Heart right ventricle (tissue), 16 donors: ENCODE measurements around the gene PLAU. TPM values are rescaled to one million over a fixed set of nuclear protein-coding genes. Genes with fewer than 3 reads are reported as not detected.

Source experiments
- ATAC-seq, 8 donors: fragments of 200-7000 bp; cut with Tn5 transposase; one replicate each; pipeline ENCODE4 v1.9.1; 2020; ENCODE audit warnings: mild to moderate bottlenecking in 8 of 8, moderate library complexity in 8 of 8, moderate number of reproducible peaks in 1 of 8
- DNase-seq, 2 donors: peaks; one replicate each; pipeline ENCODE4 v3.0.0-alpha.2; 2020
- H3K27ac ChIP-seq, 10 donors: fragments of 200-600 bp; sonication (generic) in 2 of 10; one replicate each; pipeline versions ENCODE4 v1.5.0 to v1.8.0; 2020 to 2022; ENCODE audit warnings: mild to moderate bottlenecking in 3 of 10
- H3K27me3 ChIP-seq, 7 donors: fragments of 200-600 bp; one replicate each; pipeline ENCODE4 v1.8.0; 2021 to 2022; ENCODE audit warnings: mild to moderate bottlenecking in 2 of 7
- H3K36me3 ChIP-seq, 9 donors: fragments of 200-600 bp; sonication (generic) in 1 of 9; one replicate each; pipeline versions ENCODE4 v1.5.0 to v1.8.0; 2020 to 2022; ENCODE audit warnings: mild to moderate bottlenecking in 2 of 9
- H3K4me1 ChIP-seq, 9 donors: fragments of 200-600 bp; sonication (generic) in 1 of 9; one replicate each; pipeline versions ENCODE4 v1.5.0 to v1.8.0; 2020 to 2022; ENCODE audit warnings: mild to moderate bottlenecking in 4 of 9
- H3K4me3 ChIP-seq, 10 donors: fragments of 200-600 bp; sonication (generic) in 2 of 10; one replicate each; pipeline versions ENCODE4 v1.5.0 to v1.8.0; 2020 to 2022; ENCODE audit warnings: mild to moderate bottlenecking in 7 of 10, moderate library complexity in 2 of 10
- H3K9me3 ChIP-seq, 11 donors: fragments of 200-600 bp in 10 of 11; sonication (generic) in 2 of 11; one replicate each; pipeline versions ENCODE4 v1.5.0 to v1.8.0; 2013 to 2022; ENCODE audit warnings: mild to moderate bottlenecking in 2 of 11, control low read depth in 1 of 11, moderate library complexity in 1 of 11
- WGBS, 2 donors: extraction: QIAGEN DNeasy Blood & Tissue Kit; methylation state at CpG; one replicate each; pipeline ENCODE4 v1.1.7; 2013; ENCODE audit warnings: inconsistent platforms in 1 of 2; 5-methylcytosine and 5-hydroxymethylcytosine counted together
- intact Hi-C, 10 donors: fragments of 100-400 bp; cut with DNase I; formaldehyde crosslinking; loops; one replicate each; pipeline versions ENCODE4 v1.11.1 to v1.14.2; 2022
- polyA plus RNA-seq, 2 donors: library from polyadenylated mRNA; stranded (reverse); fragments of 200-250 nt; gene quantifications; one replicate each; pipeline ENCODE4 v1.2.3, GENCODE V29; 2013
- total RNA-seq, 10 donors: library from RNA; stranded (reverse); fragmentation: NEBNext Ultra II Directional in 3 of 10; extraction: Animal tissue kit (Norgen Biotek cat#: 25700) in 3 of 10; gene quantifications; one replicate each; pipeline versions ENCODE4 v1.2.1 to v1.2.4, GENCODE V29; 2021 to 2023
- TF ChIP-seq, protein P1 (sequence below), 9 donors: fragments of 200-600 bp; sonication (generic) in 2 of 9; IDR thresholded peaks; one replicate each; pipeline versions ENCODE4 v1.5.0 to v1.8.0; 2021 to 2022; ENCODE audit warnings: antibody characterized with exemption in 9 of 9, mild to moderate bottlenecking in 5 of 9, moderate library complexity in 1 of 9
- donor health status: Arrhythmogenic right ventricular cardiomyopathy.
- donor health status: ischemic (EF 13 %, LVEDD 7.1; RV severe dilation, severe dysfunction).
- donor health status: healthy with polysubstance abuse.
- donor health status: DM: no; HTN: yes; CAD: no.
- donor health status: DM: no; HTN: no; CAD: no.
- donor health status: ischemic (EF 25% LVEDD 6.9; RV normal size, moderate dysfunction).
- donor health status: ischemic (EF 25% LVEDD 5.7; RV mildly dilated, moderate dysfunction).
- donor health status: healthy.
- donor health status: DM: yes; HTN: yes; CAD: no.
- donor health status: Ischemic cardiomyopathy.
- donor health status: ischemic (EF 35%, LVEDD 5.7; RV mildly dilated, moderate dysfunction).
- donor health status: nonischemic (EF 11% LVEDD 7.7; RV severe dilation, severe dysfunction).
- donor health status: DM: yes; HTN: yes; CAD: no.
- donor health status: PGD.
- donor health status: ischemic (EF 29% LVEDD 5.4; RV normal size, mild dysfunction).
- donor health status: nonischemic (EF 23%, LVEDD 6.1; RV moderate dilation, normal function).

PLAU gene
- total and polyA plus RNA-seq, 12 donors, result 4.4 to 44.3 (median 9.1) TPM

- WGBS, 2 donors, result 11 to 21% methylated on average over 16 of the region's 16 CpGs
- intact Hi-C loops, result loop anchor here in 2 of 10 donors (5.0 to 10.0 kb wide), 2 partner anchors 116 to 119 kb away; no protein-coding TSS in a partner anchor
- H3K4me1 ChIP-seq, result peaks cover 3 to 37% (median 31%) of the 10 kb centered on the region in 9 donors
Observed at GRCh38 chr10:73965890-73966768, 55.2 kb downstream of the PLAU start.

DNA sequence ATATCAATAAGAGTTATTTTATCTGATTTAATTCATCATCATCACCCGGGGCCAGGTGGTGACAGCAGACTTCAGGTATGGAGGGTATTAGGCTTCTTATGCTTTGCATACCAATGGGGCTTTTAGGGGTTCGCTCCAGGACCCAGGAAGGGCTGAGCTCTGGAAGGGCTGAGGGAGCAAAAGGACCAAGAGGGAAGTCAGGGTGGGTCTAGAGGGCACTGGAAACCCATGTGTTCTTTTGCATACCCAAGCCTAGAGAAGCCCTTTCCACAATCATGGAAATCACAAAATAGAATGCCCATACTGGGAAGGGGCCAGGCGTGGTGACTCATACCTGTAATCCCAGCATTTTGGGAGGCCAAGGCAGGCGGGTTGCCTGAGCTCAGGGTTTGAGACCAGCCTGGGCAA is 56.1 kb downstream of the PLAU start:
- intact Hi-C loops, result loop anchor here in 2 of 10 donors (5.0 to 10.0 kb wide), 2 partner anchors 115 to 118 kb away; no protein-coding TSS in a partner anchor
- TF ChIP-seq, protein P1, sequence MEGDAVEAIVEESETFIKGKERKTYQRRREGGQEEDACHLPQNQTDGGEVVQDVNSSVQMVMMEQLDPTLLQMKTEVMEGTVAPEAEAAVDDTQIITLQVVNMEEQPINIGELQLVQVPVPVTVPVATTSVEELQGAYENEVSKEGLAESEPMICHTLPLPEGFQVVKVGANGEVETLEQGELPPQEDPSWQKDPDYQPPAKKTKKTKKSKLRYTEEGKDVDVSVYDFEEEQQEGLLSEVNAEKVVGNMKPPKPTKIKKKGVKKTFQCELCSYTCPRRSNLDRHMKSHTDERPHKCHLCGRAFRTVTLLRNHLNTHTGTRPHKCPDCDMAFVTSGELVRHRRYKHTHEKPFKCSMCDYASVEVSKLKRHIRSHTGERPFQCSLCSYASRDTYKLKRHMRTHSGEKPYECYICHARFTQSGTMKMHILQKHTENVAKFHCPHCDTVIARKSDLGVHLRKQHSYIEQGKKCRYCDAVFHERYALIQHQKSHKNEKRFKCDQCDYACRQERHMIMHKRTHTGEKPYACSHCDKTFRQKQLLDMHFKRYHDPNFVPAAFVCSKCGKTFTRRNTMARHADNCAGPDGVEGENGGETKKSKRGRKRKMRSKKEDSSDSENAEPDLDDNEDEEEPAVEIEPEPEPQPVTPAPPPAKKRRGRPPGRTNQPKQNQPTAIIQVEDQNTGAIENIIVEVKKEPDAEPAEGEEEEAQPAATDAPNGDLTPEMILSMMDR (IDR thresholded peaks at IDR 0.05), result no peak
- no peaks in the 10 kb centered on the region for H3K36me3 ChIP-seq
- no peak for DNase-seq
- no peak overlapping the region for H3K4me3 ChIP-seq
- ATAC-seq, result no peak
- WGBS, 2 donors, result 90 to 92% methylated on average over 4 of the region's 4 CpGs
- H3K9me3 ChIP-seq, result no peaks in the 10 kb centered on the region
- H3K27ac ChIP-seq, result peak overlapping the region in 9 of 10 donors; percentile 82 to 91 (median 90)
- H3K27me3 ChIP-seq, result no peaks in the 10 kb centered on the region
- H3K4me1 ChIP-seq, result peaks cover 3 to 41% (median 31%) of the 10 kb centered on the region in 9 donors

More at GRCh38 chr10:73965890-73966768, 55.2 kb downstream of the PLAU start:
- TF ChIP-seq, protein P1 (IDR thresholded peaks at IDR 0.05), result no peak
- Histone ChIP-seq H3K4me3 (peak overlapping the region in 7 of 10 donors; percentile 2 to 30 (median 12)), H3K27ac (peak overlapping the region; percentile 26 to 91 (median 90)), H3K27me3 (no peaks in the 10 kb centered on the region), H3K9me3 (no peaks in the 10 kb centered on the region), H3K36me3 (no peaks in the 10 kb centered on the region)
- DNase-seq, result peak; percentile 73 to 86
- ATAC-seq, result peak; percentile 92 to 96 (median 94)

Other genes starting within 250 kb of the PLAU start
- 1 to 10 TPM; 2.4 to 4.2 (median 3.4) TPM for gene AGAP5, start 213.0 kb upstream of the PLAU start, total RNA-seq
- 10 to 100 TPM in 1 of 2 donors, 1 to 10 TPM in 1; 1.8 to 15.1 TPM for gene AGAP5, start 213.0 kb upstream of the PLAU start, polyA plus RNA-seq
- 10 to 100 TPM; 44.5 to 59.7 (median 51.5) TPM for gene SEC24C, start 166.8 kb upstream of the PLAU start, total RNA-seq
- 10 to 100 TPM; 33.4 to 34.6 TPM for gene SEC24C, start 166.8 kb upstream of the PLAU start, polyA plus RNA-seq
- 10 to 100 TPM; 18.6 to 31.4 (median 21.5) TPM for gene CHCHD1, start 129.1 kb upstream of the PLAU start, total RNA-seq
- gene CHCHD1, start 129.1 kb upstream of the PLAU start, polyA plus RNA-seq, result 10 to 100 TPM; 48.2 to 82.1 TPM
- 10 to 100 TPM; 35.2 to 72.5 (median 43.5) TPM for gene ZSWIM8, start 125.5 kb upstream of the PLAU start, total RNA-seq
- 100 to 1,000 TPM in 1 of 2 donors, 10 to 100 TPM in 1; 64.1 to 139 TPM for gene ZSWIM8, start 125.5 kb upstream of the PLAU start, polyA plus RNA-seq
- gene NDST2, start 99.5 kb upstream of the PLAU start, total RNA-seq, result 10 to 100 TPM in 8 of 10 donors, 1 to 10 TPM in 2; 8.3 to 15.7 (median 11.5) TPM
- gene NDST2, start 99.5 kb upstream of the PLAU start, polyA plus RNA-seq, result 10 to 100 TPM in 1 of 2 donors, 1 to 10 TPM in 1; 7.2 to 12.9 TPM
- gene CAMK2G, start 36.6 kb upstream of the PLAU start, total RNA-seq, result 10 to 100 TPM in 9 of 10 donors, 1 to 10 TPM in 1; 9.4 to 16.7 (median 12.7) TPM
- gene CAMK2G, start 36.6 kb upstream of the PLAU start, polyA plus RNA-seq, result 1 to 10 TPM; 8.5 to 9.9 TPM
- gene VCL, start 87.0 kb downstream of the PLAU start, total RNA-seq, result 100 to 1,000 TPM; 210 to 369 (median 251) TPM
- 100 to 1,000 TPM; 117 to 190 TPM for gene VCL, start 87.0 kb downstream of the PLAU start, polyA plus RNA-seq
- gene AP3M1, start 239.7 kb downstream of the PLAU start, total RNA-seq, result 10 to 100 TPM; 23.8 to 33.2 (median 28.5) TPM
- gene AP3M1, start 239.7 kb downstream of the PLAU start, polyA plus RNA-seq, result 10 to 100 TPM in 1 of 2 donors, 1 to 10 TPM in 1; 6.6 to 14.7 TPM
- 10 to 100 TPM; 25.5 to 50.0 (median 40.1) TPM for gene ADK, start 240.1 kb downstream of the PLAU start, total RNA-seq
- 10 to 100 TPM; 13.0 to 38.8 TPM for gene ADK, start 240.1 kb downstream of the PLAU start, polyA plus RNA-seq